Measurements from ENCODE around the gene ADCY7. TPM values are rescaled to one million over a fixed set of nuclear protein-coding genes. Genes with fewer than 3 reads are reported as not detected.
A peak's percentile ranks its signal among the peaks of the same experiment; 100 is the strongest.

The ADCY7 gene
- polyA plus RNA-seq, 1 experiment, result 8.5 TPM

GRCh38 chr16:50299508-50300105 lies 33.3 kb downstream of the ADCY7 start:
- Histone ChIP-seq H3K27me3 (ENCODE audit: control insufficient read depth, insufficient read depth, low read length) (no peaks in the 10 kb centered on the region), H3K9me3 (ENCODE audit: control insufficient read depth, insufficient read depth, low read length) (no peaks in the 10 kb centered on the region; the same call in 1 of the 2 replicates), H3K27ac (ENCODE audit: low read depth, low read length) (no peak overlapping the region), H3K4me3 (ENCODE audit: low read depth, low read length) (no peak overlapping the region)
- CTCF ChIA-PET, result interaction anchor here (1.0 kb wide), 1 partner anchor 90 kb away, joined by 3 read pairs; no protein-coding TSS in a partner anchor
- DNase-seq (ENCODE audit: low read depth, low spot score), result no peak
- POLR2A ChIA-PET, result no interaction called here
- TF ChIP-seq, protein P1, sequence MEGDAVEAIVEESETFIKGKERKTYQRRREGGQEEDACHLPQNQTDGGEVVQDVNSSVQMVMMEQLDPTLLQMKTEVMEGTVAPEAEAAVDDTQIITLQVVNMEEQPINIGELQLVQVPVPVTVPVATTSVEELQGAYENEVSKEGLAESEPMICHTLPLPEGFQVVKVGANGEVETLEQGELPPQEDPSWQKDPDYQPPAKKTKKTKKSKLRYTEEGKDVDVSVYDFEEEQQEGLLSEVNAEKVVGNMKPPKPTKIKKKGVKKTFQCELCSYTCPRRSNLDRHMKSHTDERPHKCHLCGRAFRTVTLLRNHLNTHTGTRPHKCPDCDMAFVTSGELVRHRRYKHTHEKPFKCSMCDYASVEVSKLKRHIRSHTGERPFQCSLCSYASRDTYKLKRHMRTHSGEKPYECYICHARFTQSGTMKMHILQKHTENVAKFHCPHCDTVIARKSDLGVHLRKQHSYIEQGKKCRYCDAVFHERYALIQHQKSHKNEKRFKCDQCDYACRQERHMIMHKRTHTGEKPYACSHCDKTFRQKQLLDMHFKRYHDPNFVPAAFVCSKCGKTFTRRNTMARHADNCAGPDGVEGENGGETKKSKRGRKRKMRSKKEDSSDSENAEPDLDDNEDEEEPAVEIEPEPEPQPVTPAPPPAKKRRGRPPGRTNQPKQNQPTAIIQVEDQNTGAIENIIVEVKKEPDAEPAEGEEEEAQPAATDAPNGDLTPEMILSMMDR (IDR thresholded peaks at IDR 0.05; ENCODE audit: low read depth, low read length), result no peak

GRCh38 chr16:50300942-50301625 lies 34.7 kb downstream of the ADCY7 start:
- no peaks in the 10 kb centered on the region for H3K27me3 ChIP-seq (ENCODE audit: control insufficient read depth, insufficient read depth, low read length)
- no peaks in the 10 kb centered on the region; the same call in 1 of the 2 replicates for H3K9me3 ChIP-seq (ENCODE audit: control insufficient read depth, insufficient read depth, low read length)
- no peak for DNase-seq (ENCODE audit: low read depth, low spot score)
- CTCF ChIA-PET, result interaction anchor here (1.2 to 1.4 kb wide), 2 partner anchors 12 to 364 kb away, joined by 3 to 4 read pairs; no protein-coding TSS in a partner anchor
- POLR2A ChIA-PET, result interaction anchor here (0.6 kb wide), 2 partner anchors 19 to 142 kb away, joined by 3 to 5 read pairs; no protein-coding TSS in a partner anchor
- TF ChIP-seq, protein P1 (IDR thresholded peaks at IDR 0.05; ENCODE audit: low read depth, low read length), result no peak
- H3K4me3 ChIP-seq (ENCODE audit: low read depth, low read length), result no peak overlapping the region
- peak overlapping the region; percentile 87 for H3K27ac ChIP-seq (ENCODE audit: low read depth, low read length)

DNA sequence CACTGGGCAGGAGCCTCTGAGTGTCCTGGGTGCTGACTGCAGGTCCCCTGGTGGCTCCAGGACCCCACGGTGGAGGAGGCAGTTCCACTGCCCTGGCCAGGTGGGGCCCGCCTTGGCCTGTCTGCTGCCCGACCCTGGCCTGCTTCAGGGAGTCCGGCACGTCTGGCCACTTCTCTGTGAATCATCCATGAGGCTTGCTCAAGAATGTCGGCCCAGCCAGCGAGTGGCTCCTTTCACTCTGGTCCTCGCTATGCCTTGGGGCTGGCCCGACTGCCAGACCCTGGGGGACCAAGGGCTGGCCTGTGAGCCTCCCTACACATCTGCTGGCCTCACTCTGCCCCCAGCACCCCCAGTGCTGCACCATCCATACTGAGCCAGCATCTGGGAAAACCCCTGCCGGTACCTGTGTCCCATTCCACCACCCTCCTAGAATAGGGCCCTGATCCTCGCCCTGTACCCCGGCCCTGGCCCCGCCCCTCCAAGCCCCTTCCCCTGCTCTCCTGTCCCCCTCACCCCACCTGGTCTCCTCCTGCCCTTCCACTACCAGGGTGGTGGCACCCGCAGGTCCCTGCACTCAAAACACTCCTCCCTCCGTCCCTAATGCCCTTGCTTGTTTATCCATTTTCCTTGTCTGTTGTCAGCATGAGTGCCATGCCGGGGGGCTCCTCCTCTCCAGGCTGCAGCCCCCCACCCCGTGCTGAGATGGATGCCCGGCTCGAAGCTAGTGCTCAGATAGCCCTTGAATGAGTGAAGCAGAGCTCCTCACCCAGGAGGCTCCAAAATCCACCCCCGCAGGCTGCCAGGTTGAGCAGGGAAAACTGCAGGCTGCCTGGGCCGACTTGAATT lies 35.5 kb downstream of the ADCY7 start:
- H3K27me3 ChIP-seq (ENCODE audit: control insufficient read depth, insufficient read depth, low read length), result no peaks in the 10 kb centered on the region
- POLR2A ChIA-PET, result interaction anchor here (0.6 kb wide), 1 partner anchor 20 kb away, joined by 3 read pairs; no protein-coding TSS in a partner anchor
- CTCF ChIA-PET, result interaction anchor here (1.2 to 1.4 kb wide), 3 partner anchors 12 to 363 kb away, joined by 3 to 4 read pairs (median 3); no protein-coding TSS in a partner anchor
- H3K9me3 ChIP-seq (ENCODE audit: control insufficient read depth, insufficient read depth, low read length), result no peaks in the 10 kb centered on the region; the same call in 1 of the 2 replicates
- peak overlapping the region; percentile 87 for H3K27ac ChIP-seq (ENCODE audit: low read depth, low read length)
- TF ChIP-seq, protein P1 (IDR thresholded peaks at IDR 0.05; ENCODE audit: low read depth, low read length), result no peak
- no peak overlapping the region for H3K4me3 ChIP-seq (ENCODE audit: low read depth, low read length)
- DNase-seq (ENCODE audit: low read depth, low spot score), result no peak

GRCh38 chr16:50302472-50303005 lies 36.2 kb downstream of the ADCY7 start:
- H3K27ac ChIP-seq (ENCODE audit: low read depth, low read length), result no peak overlapping the region
- DNase-seq (ENCODE audit: low read depth, low spot score), result no peak
- TF ChIP-seq, protein P1 (IDR thresholded peaks at IDR 0.05; ENCODE audit: low read depth, low read length), result no peak
- no peaks in the 10 kb centered on the region for H3K27me3 ChIP-seq (ENCODE audit: control insufficient read depth, insufficient read depth, low read length)
- no peaks in the 10 kb centered on the region; the same call in 1 of the 2 replicates for H3K9me3 ChIP-seq (ENCODE audit: control insufficient read depth, insufficient read depth, low read length)
- ChIA-PET CTCF (interaction anchor here (0.8 to 1.4 kb wide), 3 partner anchors 9 to 363 kb away, joined by 3 to 4 read pairs (median 3); no protein-coding TSS in a partner anchor), POLR2A (no interaction called here)
- no peak overlapping the region for H3K4me3 ChIP-seq (ENCODE audit: low read depth, low read length)
